ENCODE measurements around the gene WDR7. TPM values are rescaled to one million over a fixed set of nuclear protein-coding genes. Genes with fewer than 3 reads are reported as not detected.

The WDR7 gene
- total and polyA plus RNA-seq, 2 experiments from 2014 or later: 7.0 to 14.8 TPM

GRCh38 chr18:56661360-56662062 is 10.4 kb downstream of the WDR7 start:
- no peak overlapping the region for H3K27ac ChIP-seq (ENCODE audit: low read depth)
- no peaks in the 10 kb centered on the region for H3F3A ChIP-seq (replicated peaks; ENCODE audit: low read depth)
- no peaks in the 10 kb centered on the region for H3K4me1 ChIP-seq (ENCODE audit: insufficient read depth)
- no peak overlapping the region for H3K27ac Mint-ChIP-seq
- H3K79me2 ChIP-seq (replicated peaks; ENCODE audit: insufficient read depth): peaks cover 60% of the 10 kb centered on the region
- no peaks in the 10 kb centered on the region for H3K27me3 ChIP-seq (ENCODE audit: insufficient read depth)
- H2AFZ ChIP-seq: no peak overlapping the region
- H3K4me2 ChIP-seq: no peak overlapping the region
- H3K9me2 ChIP-seq (ENCODE audit: insufficient read depth): no peaks in the 10 kb centered on the region
- H3K27me3 Mint-ChIP-seq (ENCODE audit: insufficient read depth, low read depth, poor library complexity): no peaks in the 10 kb centered on the region
- H3K36me3 ChIP-seq (ENCODE audit: insufficient read depth): no peaks in the 10 kb centered on the region
- no peak overlapping the region for H3K4me3 Mint-ChIP-seq
- peaks cover 9% of the 10 kb centered on the region for H3K4me1 Mint-ChIP-seq
- TF ChIP-seq CREB1 (CRISPR knock-in tag; IDR thresholded peaks at IDR 0.05; ENCODE audit: low read depth) (no peak), ETS1 (IDR thresholded peaks at IDR 0.05) (no peak), REST (IDR thresholded peaks at IDR 0.05; ENCODE audit: unreplicated experiment) (no peak), ZNF462 (CRISPR knock-in tag; IDR thresholded peaks at IDR 0.05) (no peak), ZNF114 (CRISPR knock-in tag; IDR thresholded peaks at IDR 0.05) (no peak), ZNF331 (CRISPR knock-in tag; IDR thresholded peaks at IDR 0.05; ENCODE audit: low read depth) (no peak), STAT1 (IDR thresholded peaks at IDR 0.05; ENCODE audit: unreplicated experiment) (no peak), EZH2 (IDR thresholded peaks at IDR 0.05; ENCODE audit: low read depth, unreplicated experiment) (no peak), EZH2phosphoT487 (IDR thresholded peaks at IDR 0.05; ENCODE audit: unreplicated experiment) (no peak), POLR2AphosphoS5 (IDR thresholded peaks at IDR 0.05; ENCODE audit: low read depth) (no peak), CTCF (conservative IDR thresholded peaks at IDR 0.05; ENCODE audit: low read depth in 2 of 2) (no peak), JUNB (IDR thresholded peaks at IDR 0.05; ENCODE audit: unreplicated experiment) (no peak), NANOG (IDR thresholded peaks at IDR 0.05; ENCODE audit: borderline replicate concordance) (no peak)
- no peaks in the 10 kb centered on the region for H3K36me3 Mint-ChIP-seq (ENCODE audit: low read depth)
- DNase-seq (ENCODE audit: low spot score) (no peak), ATAC-seq (no peak)
- H3K9me3 Mint-ChIP-seq: no peaks in the 10 kb centered on the region
- no peak overlapping the region for H3K4me3 ChIP-seq
- H4K20me1 ChIP-seq (replicated peaks; ENCODE audit: insufficient read depth): no peaks in the 10 kb centered on the region
